SIG-M5 treated with dmso at 0.1 percent for 504 hours (cell line): ENCODE measurements around the gene TMPRSS2.

Experiments
- DNase-seq: peaks from one replicate; lab custom pipeline; 2025; ENCODE audit not compliant: unreplicated experiment; lab: John Stamatoyannopoulos, UW

TMPRSS2 gene

GRCh38 chr21:41451753-41452676, 55.9 kb downstream of the TMPRSS2 start:
- DNase-seq, result no peak

GRCh38 chr21:41449613-41450012, 58.3 kb downstream of the TMPRSS2 start:
- no peak for DNase-seq

- no peak for DNase-seq
These were observed 60.6 kb downstream of the TMPRSS2 start for GRCh38 chr21:41447356-41447755.

DNA sequence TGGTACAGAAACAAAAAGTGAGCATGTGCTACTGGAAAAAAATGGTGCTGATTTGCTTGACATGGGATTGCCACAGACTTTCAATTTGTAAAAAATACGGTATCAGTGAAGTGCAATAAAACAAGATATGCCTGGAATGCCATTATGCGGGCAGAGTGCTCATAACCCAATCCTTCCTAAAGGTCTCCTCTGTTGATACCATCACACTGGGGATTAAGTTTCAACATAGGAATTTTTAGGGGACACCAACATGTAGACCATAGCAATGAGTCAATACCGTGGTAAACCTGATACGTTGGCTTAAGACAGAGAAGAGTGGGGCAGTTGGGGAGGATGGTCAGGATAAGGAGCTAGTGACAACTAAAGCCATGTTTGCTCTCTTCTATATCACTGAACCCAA, 61.4 kb downstream of the TMPRSS2 start:
- no peak for DNase-seq

DNA sequence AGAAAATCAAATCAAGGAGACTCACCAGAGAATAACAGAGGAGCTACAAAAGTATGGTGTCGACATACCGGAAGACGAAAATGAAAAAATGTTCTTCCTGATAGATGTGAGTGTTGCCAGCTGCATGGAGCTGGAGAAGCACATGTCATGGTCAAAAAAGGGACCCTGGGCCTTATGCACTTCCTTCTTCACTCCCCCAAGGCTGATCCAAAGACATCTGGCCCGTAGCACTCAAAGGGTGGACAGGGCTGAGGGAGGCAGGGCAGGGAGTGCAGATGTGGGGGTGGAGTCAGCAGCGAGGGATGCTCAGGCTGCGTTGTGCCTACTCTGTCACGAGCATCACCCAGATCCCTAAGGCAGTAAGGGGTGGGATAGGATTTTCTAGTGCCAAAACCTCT, 62.5 kb downstream of the TMPRSS2 start:
- no peak for DNase-seq

GRCh38 chr21:41444703-41445464, 63.1 kb downstream of the TMPRSS2 start:
- DNase-seq, result no peak

GRCh38 chr21:41443562-41443961, 64.4 kb downstream of the TMPRSS2 start:
- no peak for DNase-seq

DNA sequence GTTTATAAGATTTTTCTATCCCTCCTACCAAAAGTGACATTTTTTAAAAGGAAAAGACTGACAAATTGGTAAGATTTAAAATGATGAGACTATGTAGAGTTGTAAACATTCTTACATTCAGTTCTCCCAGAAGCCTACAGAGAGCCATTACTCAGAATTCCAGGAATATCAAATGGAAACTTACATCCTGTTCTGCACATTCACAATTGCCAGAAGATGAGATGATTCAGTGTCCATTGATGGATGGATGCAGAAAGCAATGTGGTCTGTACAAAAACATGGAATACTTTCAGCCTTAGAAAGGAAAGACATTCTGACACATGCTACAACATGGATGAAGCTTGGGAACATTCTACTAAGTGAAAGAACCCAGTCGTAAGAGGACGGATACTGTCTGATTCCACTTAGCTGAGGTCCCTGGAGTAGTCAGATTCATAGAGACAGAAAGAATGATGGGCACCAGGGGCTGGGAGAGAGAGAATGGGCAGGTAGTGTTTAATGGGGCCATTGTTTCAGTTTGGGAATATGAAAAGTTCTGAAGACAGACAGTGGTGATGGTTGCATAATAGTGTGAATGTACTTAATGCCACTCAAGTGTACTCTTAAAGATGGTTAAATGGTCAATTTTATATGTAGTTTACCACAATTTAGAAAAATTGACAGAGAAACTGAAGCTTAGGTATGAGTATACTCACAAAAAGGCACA, 65.3 kb downstream of the TMPRSS2 start:
- no peak for DNase-seq

DNA sequence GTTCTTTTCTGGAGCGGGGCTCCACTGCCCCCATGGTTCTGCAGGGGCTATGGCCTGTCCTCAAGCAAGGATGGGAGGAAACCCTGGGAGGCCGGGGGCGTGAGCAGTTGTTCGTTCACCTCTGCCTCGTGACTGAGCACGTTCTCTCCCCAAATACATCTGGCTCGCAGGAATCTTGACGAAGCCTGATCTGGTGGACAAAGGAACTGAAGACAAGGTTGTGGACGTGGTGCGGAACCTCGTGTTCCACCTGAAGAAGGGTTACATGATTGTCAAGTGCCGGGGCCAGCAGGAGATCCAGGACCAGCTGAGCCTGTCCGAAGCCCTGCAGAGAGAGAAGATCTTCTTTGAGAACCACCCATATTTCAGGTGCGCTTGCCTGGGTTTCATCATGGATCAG, 66.4 kb downstream of the TMPRSS2 start:
- DNase-seq, result no peak

DNA sequence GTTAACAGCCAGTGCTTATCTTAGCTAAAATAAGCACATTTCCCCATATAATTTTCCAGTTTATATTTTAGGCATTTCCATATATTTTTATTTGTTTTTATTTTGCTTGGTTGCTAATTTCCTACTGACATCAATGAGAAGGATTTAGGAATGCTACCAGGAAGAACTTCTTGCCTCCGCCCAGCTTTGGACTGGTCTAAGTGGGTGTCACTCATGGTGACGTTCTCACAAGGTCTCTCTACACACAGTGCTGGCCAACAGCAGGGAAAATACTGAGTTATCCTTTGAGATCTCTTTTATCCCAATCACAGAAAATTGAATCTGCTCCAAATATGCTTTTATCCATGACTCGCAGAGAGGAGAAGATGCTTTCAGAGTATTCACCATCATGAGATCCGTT, 68.7 kb downstream of the TMPRSS2 start:
- no peak for DNase-seq

DNA sequence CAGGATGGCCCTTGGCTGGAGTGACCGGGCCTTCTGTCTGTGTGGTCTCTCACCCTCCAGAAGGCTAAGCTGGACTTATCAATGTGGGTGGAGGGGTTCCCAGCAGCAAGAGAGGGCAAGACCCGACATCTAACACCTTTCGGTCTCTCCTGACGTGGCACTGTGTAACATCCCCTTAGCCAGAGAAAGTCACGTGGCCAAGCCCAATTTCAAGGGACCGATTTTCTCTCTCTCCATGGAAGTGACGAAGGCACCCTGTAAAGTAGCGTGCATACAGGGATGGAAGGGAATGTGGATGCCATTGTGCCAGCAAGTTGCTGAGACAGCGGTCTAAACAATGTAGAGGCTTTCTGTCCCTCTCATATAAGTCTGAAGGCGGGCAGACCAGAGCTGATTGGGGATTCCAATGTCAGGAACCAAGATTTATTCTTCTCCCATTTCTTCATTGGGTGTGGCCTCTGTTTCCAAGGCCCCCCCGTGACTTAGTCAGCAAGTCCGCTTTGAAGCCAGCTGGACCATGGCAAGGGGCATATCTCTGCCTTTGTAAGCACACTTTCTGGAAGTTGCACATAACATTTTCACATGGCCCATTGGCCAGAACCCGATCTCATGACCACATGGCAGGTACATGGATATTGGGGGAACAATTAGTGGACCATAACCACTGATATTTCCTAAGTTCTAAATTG, 69.4 kb downstream of the TMPRSS2 start:
- DNase-seq, result no peak

DNA sequence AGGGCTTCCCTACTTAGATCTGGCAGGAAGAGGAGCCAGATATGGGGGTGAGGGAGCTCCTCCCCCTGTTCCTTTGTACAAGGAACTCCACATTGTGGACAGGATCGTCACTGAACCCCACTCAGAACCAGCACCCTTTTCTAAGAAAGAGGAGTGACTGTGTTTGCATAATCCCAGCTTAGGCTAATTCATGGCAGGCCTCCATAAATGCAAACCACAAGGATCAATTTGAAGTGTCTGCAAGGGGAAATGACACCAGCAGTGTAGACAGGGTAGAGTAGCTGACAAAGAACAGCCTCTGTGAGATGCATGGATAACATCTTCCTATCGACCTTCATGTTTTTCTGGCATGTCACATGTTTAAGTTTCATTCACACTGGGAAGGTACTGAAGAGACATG, 70.2 kb downstream of the TMPRSS2 start:
- no peak for DNase-seq

DNA sequence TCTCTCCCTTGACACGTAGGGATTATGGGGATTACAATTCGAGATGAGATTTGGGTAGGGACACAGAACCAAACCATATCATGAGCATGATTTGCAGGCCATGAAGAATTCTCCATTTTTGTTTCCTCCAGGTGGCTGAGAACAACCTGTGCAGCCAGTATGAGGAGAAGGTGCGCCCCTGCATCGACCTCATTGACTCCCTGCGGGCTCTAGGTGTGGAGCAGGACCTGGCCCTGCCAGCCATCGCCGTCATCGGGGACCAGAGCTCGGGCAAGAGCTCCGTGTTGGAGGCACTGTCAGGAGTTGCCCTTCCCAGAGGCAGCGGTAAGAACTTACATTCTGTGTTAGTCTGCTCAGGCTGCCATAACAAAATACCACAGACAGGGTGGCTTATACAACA, 72.3 kb downstream of the TMPRSS2 start:
- DNase-seq, result no peak

DNA sequence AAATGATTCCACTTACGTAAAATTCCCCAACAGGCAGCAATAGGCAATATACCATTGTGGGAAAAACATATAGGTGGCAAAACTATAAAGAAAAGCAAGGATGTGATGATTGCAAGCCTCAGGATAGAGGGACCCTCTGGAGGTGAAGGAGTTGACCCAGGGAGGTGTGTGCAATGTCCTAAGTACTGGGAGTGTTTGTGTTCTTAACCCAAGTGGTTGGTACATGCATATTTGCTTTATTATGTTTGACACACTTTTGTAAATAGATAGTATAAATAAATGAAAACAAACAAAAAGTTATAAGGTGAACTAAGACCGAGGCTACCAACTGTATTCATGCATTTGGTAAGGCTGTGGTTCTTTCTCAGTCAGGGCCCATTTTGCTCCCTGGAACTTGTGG, 74.4 kb downstream of the TMPRSS2 start:
- DNase-seq, result no peak

GRCh38 chr21:41432562-41433460, 75.1 kb downstream of the TMPRSS2 start:
- no peak for DNase-seq

DNA sequence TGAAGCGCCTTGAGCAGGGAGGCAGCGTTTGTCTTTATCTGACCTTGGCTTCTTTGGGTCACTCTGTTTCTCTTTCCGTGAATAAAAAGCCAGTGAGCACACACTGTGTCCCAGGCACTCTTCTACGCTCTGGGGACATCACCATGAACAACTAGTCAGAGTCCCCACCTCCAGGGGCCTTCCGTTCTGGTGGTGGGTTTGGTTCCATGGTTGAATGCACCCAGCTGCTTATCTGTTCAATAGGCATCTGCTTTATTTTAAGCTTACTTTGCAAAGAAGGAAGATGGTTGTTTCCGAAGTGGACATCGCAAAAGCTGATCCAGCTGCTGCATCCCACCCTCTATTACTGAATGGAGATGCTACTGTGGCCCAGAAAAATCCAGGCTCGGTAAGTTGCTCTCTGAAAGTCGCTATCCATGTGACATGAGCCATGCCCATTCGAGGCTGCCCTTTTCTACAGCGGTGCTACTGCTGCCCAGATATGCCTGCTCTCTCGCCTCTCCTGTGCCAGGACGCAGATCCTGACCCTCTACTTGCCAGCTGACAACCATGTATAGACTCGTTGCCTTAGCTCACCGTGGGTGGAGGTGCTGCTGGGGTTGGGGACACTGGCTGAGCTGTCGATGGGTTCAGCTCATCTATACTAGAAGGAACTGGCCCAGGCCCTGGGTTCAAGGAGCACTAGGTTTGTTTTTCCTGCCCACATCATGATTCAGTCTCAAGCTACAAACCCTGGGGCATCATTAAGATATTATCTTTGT, 76.0 kb downstream of the TMPRSS2 start:
- no peak for DNase-seq

- no peak for DNase-seq
These were observed 78.0 kb downstream of the TMPRSS2 start for GRCh38 chr21:41429925-41430491.

DNA sequence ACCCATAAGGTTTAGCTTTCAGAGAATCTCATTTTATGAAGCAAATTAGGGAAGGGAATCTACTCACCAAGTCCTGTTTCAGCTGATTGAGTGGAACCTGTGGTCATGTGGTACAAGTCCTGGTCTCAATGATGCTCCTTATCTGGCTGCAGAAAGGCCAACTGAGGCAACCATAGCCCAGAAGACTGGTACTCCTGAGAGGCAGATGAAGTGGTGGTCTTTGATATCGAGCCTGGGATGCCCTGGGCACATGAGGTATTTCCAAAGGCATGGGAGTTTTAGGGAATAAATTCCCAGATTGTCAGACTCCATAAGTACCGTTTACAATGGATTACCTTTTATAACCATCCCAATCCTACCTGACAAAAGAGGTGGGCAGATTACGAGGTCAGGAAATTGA, 78.7 kb downstream of the TMPRSS2 start:
- no peak for DNase-seq

DNA sequence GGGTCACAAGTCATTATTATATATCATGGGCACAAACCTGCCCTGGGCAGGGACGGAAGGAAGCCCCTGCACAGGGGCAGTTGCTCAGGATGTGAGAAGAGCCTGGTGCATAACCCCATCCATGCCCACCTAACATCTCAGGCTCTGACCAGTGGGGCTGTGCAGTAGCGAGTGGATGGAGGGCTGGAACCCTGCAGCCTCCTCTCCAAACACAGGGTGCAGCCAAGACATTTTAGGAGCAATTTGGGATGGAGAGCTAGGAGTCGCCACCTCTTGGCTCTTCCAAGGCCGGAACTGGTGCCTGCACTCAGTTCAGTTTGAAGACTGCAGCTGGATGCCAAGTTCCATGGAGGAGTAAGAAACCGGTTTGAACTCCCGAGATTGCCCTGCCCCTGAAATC, 79.1 kb downstream of the TMPRSS2 start:
- DNase-seq, result no peak
